HEK293 (cell line): ENCODE measurements around the gene TMCC1.

Experiments
- EGR2 ChIP-seq: fragments of 450-650 bp; formaldehyde crosslinking; IDR thresholded peaks from 2 replicates; pipeline ENCODE4 v1.5.1; 2016; ENCODE audit warnings: low read depth, missing biosample characterization, missing genetic modification characterization
- OSR2 ChIP-seq: fragments of 450-650 bp; formaldehyde crosslinking; IDR thresholded peaks from 2 replicates; pipeline ENCODE4 v1.5.1; 2016; ENCODE audit warnings: missing biosample characterization, missing genetic modification characterization
- ZNF10 ChIP-seq: fragments of 450-650 bp; formaldehyde crosslinking; IDR thresholded peaks from 2 replicates; pipeline ENCODE4 v1.5.1; 2017; ENCODE audit warnings: missing biosample characterization, missing genetic modification characterization
- ZNF19 ChIP-seq: fragments of 450-650 bp; formaldehyde crosslinking; IDR thresholded peaks from 2 replicates; pipeline ENCODE4; 2016; ENCODE audit warnings: missing biosample characterization, missing genetic modification characterization, low read depth
- ZNF571 ChIP-seq: fragments of 450-650 bp; formaldehyde crosslinking; IDR thresholded peaks from 2 replicates; pipeline ENCODE4 v1.5.0; 2017; ENCODE audit warnings: missing biosample characterization, missing genetic modification characterization
- ZNF596 ChIP-seq: fragments of 450-650 bp; IDR thresholded peaks from 2 replicates; pipeline ENCODE4 v1.5.0; 2018; ENCODE audit warnings: missing biosample characterization, mild to moderate bottlenecking, missing genetic modification characterization, moderate library complexity
- ZNF658 ChIP-seq: fragments of 450-650 bp; formaldehyde crosslinking; IDR thresholded peaks from 2 replicates; pipeline ENCODE4; 2016; ENCODE audit warnings: missing biosample characterization, missing genetic modification characterization
- ZSCAN30 ChIP-seq: fragments of 450-650 bp; IDR thresholded peaks from 2 replicates; pipeline ENCODE4 v1.5.1; 2018; ENCODE audit warnings: missing biosample characterization, mild to moderate bottlenecking, missing genetic modification characterization, moderate library complexity
- TF ChIP-seq, protein P1 (sequence below): fragments of 450-650 bp; formaldehyde crosslinking; IDR thresholded peaks from 2 replicates; pipeline ENCODE4 v1.5.1; 2016; ENCODE audit warnings: missing biosample characterization, missing genetic modification characterization
- TF ChIP-seq, protein P2 (sequence below): fragments of 450-650 bp; formaldehyde crosslinking; IDR thresholded peaks from 2 replicates; pipeline ENCODE4 v1.5.1; 2016; ENCODE audit warnings: missing biosample characterization, missing genetic modification characterization

DNA sequence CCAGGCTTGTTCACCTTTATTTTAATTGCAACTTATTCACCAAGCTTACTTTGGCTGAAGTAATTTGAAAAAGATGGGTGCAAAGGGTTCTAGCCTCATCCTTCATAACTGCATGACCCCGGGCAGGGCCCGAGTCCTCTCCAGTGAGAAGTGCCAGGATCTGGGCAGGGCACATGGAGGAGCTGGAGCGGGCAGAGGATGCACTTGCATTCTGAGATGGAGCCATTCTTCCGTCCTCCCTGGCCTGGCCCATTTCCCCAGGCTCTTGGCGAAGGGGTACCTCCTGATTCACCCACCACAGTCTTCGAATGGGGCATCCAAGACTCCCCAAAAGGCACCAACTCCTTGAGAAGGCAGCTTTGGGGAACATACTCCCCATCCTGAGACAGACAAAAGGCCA is 264.5 kb downstream of the TMCC1 start:
- TF ChIP-seq, protein P1, sequence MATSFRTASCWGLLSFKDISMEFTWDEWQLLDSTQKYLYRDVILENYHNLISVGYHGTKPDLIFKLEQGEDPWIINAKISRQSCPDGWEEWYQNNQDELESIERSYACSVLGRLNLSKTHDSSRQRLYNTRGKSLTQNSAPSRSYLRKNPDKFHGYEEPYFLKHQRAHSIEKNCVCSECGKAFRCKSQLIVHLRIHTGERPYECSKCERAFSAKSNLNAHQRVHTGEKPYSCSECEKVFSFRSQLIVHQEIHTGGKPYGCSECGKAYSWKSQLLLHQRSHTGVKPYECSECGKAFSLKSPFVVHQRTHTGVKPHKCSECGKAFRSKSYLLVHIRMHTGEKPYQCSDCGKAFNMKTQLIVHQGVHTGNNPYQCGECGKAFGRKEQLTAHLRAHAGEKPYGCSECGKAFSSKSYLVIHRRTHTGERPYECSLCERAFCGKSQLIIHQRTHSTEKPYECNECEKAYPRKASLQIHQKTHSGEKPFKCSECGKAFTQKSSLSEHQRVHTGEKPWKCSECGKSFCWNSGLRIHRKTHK (tag by site-specific recombination), result no peak
- no peak for TF ChIP-seq ZSCAN30 (tag by site-specific recombination)
- no peak for TF ChIP-seq ZNF658 (tag by site-specific recombination)
- TF ChIP-seq, protein P2, sequence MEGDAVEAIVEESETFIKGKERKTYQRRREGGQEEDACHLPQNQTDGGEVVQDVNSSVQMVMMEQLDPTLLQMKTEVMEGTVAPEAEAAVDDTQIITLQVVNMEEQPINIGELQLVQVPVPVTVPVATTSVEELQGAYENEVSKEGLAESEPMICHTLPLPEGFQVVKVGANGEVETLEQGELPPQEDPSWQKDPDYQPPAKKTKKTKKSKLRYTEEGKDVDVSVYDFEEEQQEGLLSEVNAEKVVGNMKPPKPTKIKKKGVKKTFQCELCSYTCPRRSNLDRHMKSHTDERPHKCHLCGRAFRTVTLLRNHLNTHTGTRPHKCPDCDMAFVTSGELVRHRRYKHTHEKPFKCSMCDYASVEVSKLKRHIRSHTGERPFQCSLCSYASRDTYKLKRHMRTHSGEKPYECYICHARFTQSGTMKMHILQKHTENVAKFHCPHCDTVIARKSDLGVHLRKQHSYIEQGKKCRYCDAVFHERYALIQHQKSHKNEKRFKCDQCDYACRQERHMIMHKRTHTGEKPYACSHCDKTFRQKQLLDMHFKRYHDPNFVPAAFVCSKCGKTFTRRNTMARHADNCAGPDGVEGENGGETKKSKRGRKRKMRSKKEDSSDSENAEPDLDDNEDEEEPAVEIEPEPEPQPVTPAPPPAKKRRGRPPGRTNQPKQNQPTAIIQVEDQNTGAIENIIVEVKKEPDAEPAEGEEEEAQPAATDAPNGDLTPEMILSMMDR (tag by site-specific recombination), result no peak
- TF ChIP-seq ZNF19, result no peak
- TF ChIP-seq ZNF596, result no peak
- no peak for TF ChIP-seq ZNF571
- TF ChIP-seq EGR2 (tag by site-specific recombination), result no peak
- no peak for TF ChIP-seq OSR2 (tag by site-specific recombination)
- no peak for TF ChIP-seq ZNF10
